Vagina (tissue), 2 donors: ENCODE results near the gene ARHGEF4. TPM values are rescaled to one million over a fixed set of nuclear protein-coding genes. Genes with fewer than 3 reads are reported as not detected.

Experiments
- DNase-seq, 2 donors: peaks; one replicate each; pipeline ENCODE4 v3.0.0-alpha.2; 2017; ENCODE audit errors: extremely low spot score in 2 of 2
- H3K27ac ChIP-seq: fragments of 200-600 bp; sonication (generic); one replicate; pipeline ENCODE4 v1.5.1; 2019
- H3K27me3 ChIP-seq: fragments of 200-600 bp; sonication (generic); one replicate; pipeline ENCODE4 v1.5.1; 2019
- H3K36me3 ChIP-seq, 2 donors: fragments of 200-600 bp; sonication (generic); one replicate each; pipeline ENCODE4 v1.5.1; 2017 to 2019
- H3K4me1 ChIP-seq: fragments of 200-600 bp; sonication (generic); one replicate; pipeline ENCODE4 v1.5.1; 2019
- H3K4me3 ChIP-seq, 2 donors: fragments of 200-600 bp; sonication (generic); 1 replicate in 1 of 2; 2 replicates in 1 of 2; pipeline ENCODE4 v1.5.1; 2016 to 2019
- H3K9me3 ChIP-seq: fragments of 200-600 bp; sonication (generic); one replicate; pipeline ENCODE4 v1.5.1; 2019
- CTCF ChIP-seq, 3 experiments: fragments of 450-650 bp in 2 of 3; fragments of 200-600 bp in 1 of 3; sonication (generic) in 1 of 3; IDR thresholded peaks; one replicate each; pipeline ENCODE4 v1.5.1; 2017 to 2019; ENCODE audit warnings: antibody characterized with exemption in 3 of 3, mild to moderate bottlenecking in 2 of 3, moderate library complexity in 2 of 3
- POLR2A ChIP-seq, 2 donors: fragments of 450-650 bp; IDR thresholded peaks; one replicate each; pipeline ENCODE4 v1.6.1; 2017; ENCODE audit warnings: antibody characterized with exemption in 2 of 2, mild to moderate bottlenecking in 2 of 2, moderate library complexity in 2 of 2
- POLR2AphosphoS5 ChIP-seq, 2 donors: sonication (generic); formaldehyde crosslinking; IDR thresholded peaks; one replicate each; pipeline ENCODE4 v1.9.0; 2017; ENCODE audit warnings: antibody characterized with exemption in 2 of 2, mild to moderate bottlenecking in 2 of 2, low read depth in 1 of 2; ENCODE audit not compliant: insufficient read depth in 1 of 2
- intact Hi-C: fragments of 100-400 bp; cut with DNase I; formaldehyde crosslinking; loops from one replicate; pipeline ENCODE4 v1.15.1; 2023
- total RNA-seq: library from RNA; depleted of rRNA; stranded (reverse); fragments of >200 nt; gene quantifications from one replicate; pipeline ENCODE4 v1.2.3, GENCODE V29; 2016

Gene ARHGEF4
- total RNA-seq, 1 donor from 2014 or later, result 116 TPM

- Histone ChIP-seq H3K27ac (no peak overlapping the region), H3K4me1 (peaks cover 26% of the 10 kb centered on the region)
- DNase-seq, result no peak
Observed at GRCh38 chr2:130823886-130824491, 12.7 kb upstream of the ARHGEF4 start.

GRCh38 chr2:130824492-130825061 is 12.1 kb upstream of the ARHGEF4 start:
- H3K36me3 ChIP-seq, result no peaks in the 10 kb centered on the region
- H3K27me3 ChIP-seq, result no peaks in the 10 kb centered on the region
- intact Hi-C loops, result no loop called here
- DNase-seq, result no peak
- H3K4me1 ChIP-seq, result peaks cover 22% of the 10 kb centered on the region
- no peak overlapping the region for H3K4me3 ChIP-seq
- TF ChIP-seq CTCF (IDR thresholded peaks at IDR 0.05) (no peak), POLR2A (IDR thresholded peaks at IDR 0.05) (no peak), POLR2AphosphoS5 (IDR thresholded peaks at IDR 0.05; ENCODE audit: insufficient read depth in 1 of 2, low read depth in 1 of 2) (no peak)
- H3K27ac ChIP-seq, result no peak overlapping the region
- H3K9me3 ChIP-seq, result no peaks in the 10 kb centered on the region

More at GRCh38 chr2:130823886-130824491, 12.7 kb upstream of the ARHGEF4 start:
- no peak for TF ChIP-seq CTCF (IDR thresholded peaks at IDR 0.05)
- TF ChIP-seq POLR2AphosphoS5 (IDR thresholded peaks at IDR 0.05; ENCODE audit: insufficient read depth in 1 of 2, low read depth in 1 of 2), result no peak
- no peak for TF ChIP-seq POLR2A (IDR thresholded peaks at IDR 0.05)
- Histone ChIP-seq H3K36me3 (no peaks in the 10 kb centered on the region), H3K27me3 (no peaks in the 10 kb centered on the region), H3K4me3 (no peak overlapping the region), H3K9me3 (no peaks in the 10 kb centered on the region)
- intact Hi-C loops, result no loop called here

GRCh38 chr2:130825231-130825965 is 11.3 kb upstream of the ARHGEF4 start:
- peaks cover 15% of the 10 kb centered on the region for H3K4me1 ChIP-seq
- H3K4me3 ChIP-seq, result no peak overlapping the region
- H3K36me3 ChIP-seq, result no peaks in the 10 kb centered on the region
- H3K27ac ChIP-seq, result no peak overlapping the region
- intact Hi-C loops, result no loop called here
- DNase-seq, result no peak
- TF ChIP-seq CTCF (IDR thresholded peaks at IDR 0.05) (no peak), POLR2A (IDR thresholded peaks at IDR 0.05) (no peak), POLR2AphosphoS5 (IDR thresholded peaks at IDR 0.05; ENCODE audit: insufficient read depth in 1 of 2, low read depth in 1 of 2) (no peak)
- no peaks in the 10 kb centered on the region for H3K27me3 ChIP-seq
- no peaks in the 10 kb centered on the region for H3K9me3 ChIP-seq

DNA sequence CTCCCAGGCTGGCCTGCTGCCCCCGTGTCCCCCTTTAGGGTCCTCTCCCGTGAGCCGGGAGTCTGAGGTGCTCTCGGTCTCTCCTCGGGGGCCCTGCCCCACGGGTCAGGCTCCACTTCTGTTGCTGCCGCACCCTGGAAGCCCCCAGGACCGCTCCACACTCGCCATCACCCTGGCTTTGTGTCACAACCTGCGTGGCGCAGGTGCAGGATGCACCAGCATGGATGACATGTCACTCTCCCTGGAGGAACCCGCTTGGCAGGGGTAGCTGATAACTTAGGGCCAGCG is 10.8 kb upstream of the ARHGEF4 start:
- no peak overlapping the region for H3K27ac ChIP-seq
- H3K4me1 ChIP-seq, result peaks cover 15% of the 10 kb centered on the region
- no peaks in the 10 kb centered on the region for H3K9me3 ChIP-seq
- DNase-seq, result no peak
- intact Hi-C loops, result no loop called here
- no peak overlapping the region for H3K4me3 ChIP-seq
- no peak for TF ChIP-seq POLR2A (IDR thresholded peaks at IDR 0.05)
- no peak for TF ChIP-seq POLR2AphosphoS5 (IDR thresholded peaks at IDR 0.05; ENCODE audit: insufficient read depth in 1 of 2, low read depth in 1 of 2)
- TF ChIP-seq CTCF (IDR thresholded peaks at IDR 0.05), result no peak
- H3K27me3 ChIP-seq, result no peaks in the 10 kb centered on the region
- H3K36me3 ChIP-seq, result no peaks in the 10 kb centered on the region

DNA sequence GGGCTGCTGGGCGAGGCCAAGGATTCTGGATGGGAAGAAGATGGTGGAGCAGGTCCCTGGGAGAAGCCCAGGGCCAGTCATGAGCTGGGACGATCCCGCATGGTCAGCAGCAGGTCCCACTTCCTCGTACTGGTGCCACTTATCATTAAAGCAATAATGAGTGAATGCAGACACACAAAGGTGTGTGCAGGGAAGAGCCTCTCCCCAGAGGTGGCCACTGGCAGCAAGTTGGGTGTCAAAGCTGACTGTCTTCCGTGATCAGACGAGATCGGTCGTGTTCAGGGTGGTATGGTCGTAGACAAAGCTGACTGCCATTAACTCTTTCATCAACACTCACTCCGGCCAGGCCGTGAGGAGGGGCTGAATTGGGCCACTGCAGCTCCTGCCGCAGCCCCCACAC is 10.3 kb upstream of the ARHGEF4 start:
- no peaks in the 10 kb centered on the region for H3K36me3 ChIP-seq

More for the DNA sequence above, 10.3 kb upstream of the ARHGEF4 start:
- no peak overlapping the region for H3K27ac ChIP-seq
- no peaks in the 10 kb centered on the region for H3K27me3 ChIP-seq
- DNase-seq, result no peak
- H3K4me1 ChIP-seq, result peaks cover 15% of the 10 kb centered on the region
- no peaks in the 10 kb centered on the region for H3K9me3 ChIP-seq
- H3K4me3 ChIP-seq, result no peak overlapping the region
- intact Hi-C loops, result no loop called here
- no peak for TF ChIP-seq POLR2AphosphoS5 (IDR thresholded peaks at IDR 0.05; ENCODE audit: insufficient read depth in 1 of 2, low read depth in 1 of 2)
